GM19193 (cell line): ENCODE measurements around the gene MGRN1.

Experiments
- POLR2A ChIP-seq: IDR thresholded peaks from 4 replicates; pipeline ENCODE4 v1.6.1; 2011; ENCODE audit not compliant: insufficient read depth, insufficient read length; ENCODE audit errors: extremely low read depth

MGRN1 gene

GRCh38 chr16:4700380-4700996 lies 75.9 kb downstream of the MGRN1 start:
- no peak for TF ChIP-seq POLR2A

GRCh38 chr16:4700997-4701743 lies 76.5 kb downstream of the MGRN1 start:
- no peak for TF ChIP-seq POLR2A

GRCh38 chr16:4701791-4702465 lies 77.3 kb downstream of the MGRN1 start:
- no peak for TF ChIP-seq POLR2A

- TF ChIP-seq POLR2A = no peak
Observed at GRCh38 chr16:4702466-4702808, 77.8 kb downstream of the MGRN1 start.

- no peak for TF ChIP-seq POLR2A
Observed at GRCh38 chr16:4703906-4704305, 79.3 kb downstream of the MGRN1 start.

GRCh38 chr16:4704491-4704890 lies 79.9 kb downstream of the MGRN1 start:
- no peak for TF ChIP-seq POLR2A

- no peak for TF ChIP-seq POLR2A
Observed at GRCh38 chr16:4704913-4705312, 80.3 kb downstream of the MGRN1 start.

- no peak for TF ChIP-seq POLR2A
Observed at GRCh38 chr16:4706871-4707270, 82.2 kb downstream of the MGRN1 start.

- no peak for TF ChIP-seq POLR2A
Observed at GRCh38 chr16:4709481-4709880, 84.9 kb downstream of the MGRN1 start.

- no peak for TF ChIP-seq POLR2A
Observed at GRCh38 chr16:4713663-4714501, 89.3 kb downstream of the MGRN1 start.

- no peak for TF ChIP-seq POLR2A
Observed at GRCh38 chr16:4714996-4715395, 90.4 kb downstream of the MGRN1 start.

- TF ChIP-seq POLR2A = no peak
Observed at GRCh38 chr16:4718466-4718865, 93.8 kb downstream of the MGRN1 start.

- TF ChIP-seq POLR2A = no peak
Observed at GRCh38 chr16:4723071-4723767, 98.6 kb downstream of the MGRN1 start.

GRCh38 chr16:4724661-4725270 lies 100.1 kb downstream of the MGRN1 start:
- TF ChIP-seq POLR2A = no peak

- TF ChIP-seq POLR2A = no peak
Observed at GRCh38 chr16:4726616-4727015, 102.0 kb downstream of the MGRN1 start.

- TF ChIP-seq POLR2A = no peak
Observed at GRCh38 chr16:4728676-4729075, 104.0 kb downstream of the MGRN1 start.
